PC-9 (cell line): Measurements from ENCODE around the gene RHD. TPM values are rescaled to one million over a fixed set of nuclear protein-coding genes. Genes with fewer than 3 reads are reported as not detected.

Source experiments
- BruUV-seq: library from RNA; stranded (reverse); fragments of 400-500 nt; replicated peaks from 2 replicates; lab custom pipeline; 2021; lab: Mats Ljungman, UMichigan
- CTCF ChIA-PET: fragments of 300-600 bp; sonication (Branson Sonifier 250); formaldehyde crosslinking; loops from one replicate; lab custom pipeline; 2022; ENCODE audit warnings: antibody characterized with exemption; lab: Charles Lee
- POLR2A ChIA-PET: fragments of 300-600 bp; sonication (Branson Sonifier 250); formaldehyde crosslinking; loops from one replicate; lab custom pipeline; 2022; ENCODE audit warnings: antibody characterized with exemption; ENCODE audit not compliant: unreplicated experiment; lab: Charles Lee
- DNase-seq, 2 experiments: peaks; one replicate each; pipeline versions ENCODE4 v3.0.0 to v3.0.0-alpha.2; 2015 to 2022; ENCODE audit warnings: mixed read lengths in 1 of 2
- H2AFZ ChIP-seq: fragments of 200-600 bp; sonication (generic); 2 replicates; pipeline ENCODE4 v1.8.1; 2017; ENCODE audit warnings: antibody characterized with exemption
- H3F3A ChIP-seq: fragments of 200-600 bp; sonication (generic); 2 replicates; pipeline ENCODE4 v1.8.1; 2017; ENCODE audit warnings: antibody characterized with exemption, mild to moderate bottlenecking, low read depth; ENCODE audit not compliant: insufficient read depth
- H3K27ac ChIP-seq: fragments of 200-600 bp; sonication (generic); 2 replicates; pipeline ENCODE4 v1.6.1; 2016; ENCODE audit warnings: mixed run types
- H3K27me3 ChIP-seq: fragments of 200-600 bp; sonication (generic); 2 replicates; pipeline ENCODE4 v1.6.1; 2016; ENCODE audit warnings: low read depth, mixed run types; ENCODE audit not compliant: insufficient read depth
- H3K36me3 ChIP-seq: fragments of 200-600 bp; sonication (generic); 2 replicates; pipeline ENCODE4 v1.6.1; 2016; ENCODE audit warnings: low read depth, mixed run types
- H3K4me1 ChIP-seq: fragments of 200-600 bp; sonication (generic); replicated peaks from 2 replicates; pipeline ENCODE4 v1.6.1; 2016; ENCODE audit warnings: mixed run types; ENCODE audit not compliant: insufficient read depth
- H3K4me2 ChIP-seq: fragments of 200-600 bp; sonication (generic); 2 replicates; pipeline ENCODE4 v1.6.1; 2017; ENCODE audit warnings: mixed run types
- H3K4me3 ChIP-seq: fragments of 200-600 bp; sonication (generic); 2 replicates; pipeline ENCODE4 v1.6.1; 2016; ENCODE audit warnings: mixed run types
- H3K79me2 ChIP-seq: fragments of 200-600 bp; sonication (generic); 2 replicates; pipeline ENCODE4 v1.6.1; 2017; ENCODE audit warnings: low read depth, mixed run types
- H3K9me2 ChIP-seq: fragments of 200-600 bp; sonication (generic); 2 replicates; pipeline ENCODE4 v1.8.1; 2017; ENCODE audit warnings: mild to moderate bottlenecking; ENCODE audit not compliant: insufficient read depth
- H3K9me3 ChIP-seq: fragments of 200-600 bp; sonication (generic); 2 replicates; pipeline ENCODE4 v1.8.1; 2016; ENCODE audit warnings: low read depth; ENCODE audit not compliant: insufficient read depth
- H4K20me1 ChIP-seq: fragments of 200-600 bp; sonication (generic); 2 replicates; pipeline ENCODE4 v1.8.1; 2017; ENCODE audit not compliant: insufficient read depth
- EZH2 ChIP-seq: fragments of 200-600 bp; sonication (generic); IDR thresholded peaks from 2 replicates; pipeline ENCODE4 v1.8.0; 2017; ENCODE audit warnings: antibody characterized with exemption, low read depth
- intact Hi-C: fragments of 100-400 bp; cut with micrococcal nuclease; formaldehyde crosslinking; loops from one replicate; pipeline ENCODE4 v1.10.0; 2022; ENCODE audit not compliant: unreplicated experiment
- total RNA-seq: library from RNA; stranded (reverse); gene quantifications from 2 replicates; pipeline ENCODE4 v1.2.3, GENCODE V29; 2021
- TF ChIP-seq, protein P1 (sequence below): fragments of 200-600 bp; sonication (generic); conservative IDR thresholded peaks from 2 replicates; pipeline ENCODE4 v1.6.1; 2017; ENCODE audit warnings: mixed run types, antibody characterized with exemption, mild to moderate bottlenecking, moderate library complexity

Gene RHD
- total RNA-seq, 1 experiment from 2014 or later = not detected

DNA sequence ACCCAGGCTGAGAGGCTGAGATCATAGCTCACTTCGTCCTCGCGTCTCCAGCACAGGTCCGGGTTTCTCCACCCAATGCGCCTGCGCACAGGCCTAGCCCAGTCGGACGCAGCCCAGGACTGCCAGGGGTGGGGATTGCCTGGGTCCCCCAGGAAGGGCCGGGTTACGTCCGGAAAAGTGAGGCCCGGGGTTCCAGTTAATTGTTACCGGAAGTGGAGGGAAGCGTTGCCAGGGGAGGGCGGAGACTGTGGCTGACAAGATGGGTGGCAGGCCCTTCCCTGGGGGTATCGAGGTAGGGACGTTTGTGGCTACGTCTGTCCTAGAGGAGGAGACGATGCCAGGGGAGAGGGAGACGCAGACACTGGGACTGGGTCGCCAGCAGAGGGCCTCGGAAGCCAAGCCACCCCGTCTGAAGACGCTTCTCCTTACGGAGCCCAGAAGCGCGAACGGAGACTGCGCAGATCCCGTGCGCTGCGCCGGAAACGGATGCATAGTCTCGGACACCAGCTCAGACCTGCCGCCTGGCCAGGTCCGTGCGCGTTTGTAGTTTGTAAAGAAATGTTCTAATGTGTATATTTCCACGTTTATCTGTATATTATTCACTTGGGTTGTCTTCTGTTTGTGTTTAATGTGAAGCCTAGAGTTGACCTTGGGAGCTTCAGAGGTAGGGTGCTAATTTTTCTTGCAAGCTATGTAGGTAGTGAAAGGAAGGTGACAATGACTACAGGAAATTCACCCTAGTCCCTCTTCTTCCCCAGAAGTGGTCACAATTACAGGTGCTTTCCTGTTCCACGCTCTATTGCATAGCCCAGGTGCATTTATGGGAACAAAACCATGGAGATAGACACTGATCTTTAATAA, 32.4 kb upstream of the RHD start:
- Histone ChIP-seq H3K27me3 (no peaks in the 10 kb centered on the region), H3K4me1 (peaks cover 16% of the 10 kb centered on the region), H3K36me3 (peaks cover 19% of the 10 kb centered on the region), H3K4me3 (peak overlapping the region; percentile 85), H3K27ac (peak overlapping the region; percentile 74), H4K20me1 (peaks cover 10% of the 10 kb centered on the region), H3K79me2 (peaks cover 10% of the 10 kb centered on the region), H3F3A (peaks cover 40% of the 10 kb centered on the region), H3K9me2 (no peaks in the 10 kb centered on the region), H3K9me3 (no peaks in the 10 kb centered on the region), H3K4me2 (peak overlapping the region; percentile 92), H2AFZ (peak overlapping the region; percentile 86)
- DNase-seq = peak; percentile 77 to 95
- BruUV-seq = no TSS peak
- intact Hi-C loops = loop anchor here (10.0 kb wide), 1 partner anchor 575 kb away; the partner anchor contains the start of gene MTFR1L
- TF ChIP-seq, protein P1, sequence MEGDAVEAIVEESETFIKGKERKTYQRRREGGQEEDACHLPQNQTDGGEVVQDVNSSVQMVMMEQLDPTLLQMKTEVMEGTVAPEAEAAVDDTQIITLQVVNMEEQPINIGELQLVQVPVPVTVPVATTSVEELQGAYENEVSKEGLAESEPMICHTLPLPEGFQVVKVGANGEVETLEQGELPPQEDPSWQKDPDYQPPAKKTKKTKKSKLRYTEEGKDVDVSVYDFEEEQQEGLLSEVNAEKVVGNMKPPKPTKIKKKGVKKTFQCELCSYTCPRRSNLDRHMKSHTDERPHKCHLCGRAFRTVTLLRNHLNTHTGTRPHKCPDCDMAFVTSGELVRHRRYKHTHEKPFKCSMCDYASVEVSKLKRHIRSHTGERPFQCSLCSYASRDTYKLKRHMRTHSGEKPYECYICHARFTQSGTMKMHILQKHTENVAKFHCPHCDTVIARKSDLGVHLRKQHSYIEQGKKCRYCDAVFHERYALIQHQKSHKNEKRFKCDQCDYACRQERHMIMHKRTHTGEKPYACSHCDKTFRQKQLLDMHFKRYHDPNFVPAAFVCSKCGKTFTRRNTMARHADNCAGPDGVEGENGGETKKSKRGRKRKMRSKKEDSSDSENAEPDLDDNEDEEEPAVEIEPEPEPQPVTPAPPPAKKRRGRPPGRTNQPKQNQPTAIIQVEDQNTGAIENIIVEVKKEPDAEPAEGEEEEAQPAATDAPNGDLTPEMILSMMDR = peak; percentile 58
- no peak for TF ChIP-seq EZH2
- CTCF ChIA-PET = interaction anchor here (0.6 to 1.3 kb wide), 4 partner anchors 35 to 1910 kb away, joined by 3 read pairs; no protein-coding TSS in a partner anchor
- POLR2A ChIA-PET = interaction anchor here (0.6 to 0.9 kb wide), 6 partner anchors 14 to 841 kb away, joined by 3 to 8 read pairs (median 4); no protein-coding TSS in a partner anchor

DNA sequence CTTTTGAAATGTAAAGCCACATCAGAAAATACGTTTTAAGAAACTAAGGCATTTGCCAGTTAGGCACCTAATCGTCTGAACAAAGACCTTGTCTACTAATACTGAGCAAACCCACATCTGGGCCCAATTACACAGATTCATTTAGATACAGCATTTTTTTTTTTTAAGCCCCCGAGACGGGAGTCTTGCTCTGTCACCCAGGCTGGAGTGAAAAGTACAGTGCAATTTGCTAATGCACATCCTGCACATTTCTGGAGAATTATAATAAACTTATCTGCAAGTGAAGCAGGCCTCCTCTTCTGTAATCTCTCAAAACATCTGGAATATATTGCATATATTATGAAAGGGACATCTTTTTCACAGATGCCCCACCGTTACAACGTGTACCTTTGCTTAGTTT, 28.4 kb upstream of the RHD start:
- no peak for DNase-seq

DNA sequence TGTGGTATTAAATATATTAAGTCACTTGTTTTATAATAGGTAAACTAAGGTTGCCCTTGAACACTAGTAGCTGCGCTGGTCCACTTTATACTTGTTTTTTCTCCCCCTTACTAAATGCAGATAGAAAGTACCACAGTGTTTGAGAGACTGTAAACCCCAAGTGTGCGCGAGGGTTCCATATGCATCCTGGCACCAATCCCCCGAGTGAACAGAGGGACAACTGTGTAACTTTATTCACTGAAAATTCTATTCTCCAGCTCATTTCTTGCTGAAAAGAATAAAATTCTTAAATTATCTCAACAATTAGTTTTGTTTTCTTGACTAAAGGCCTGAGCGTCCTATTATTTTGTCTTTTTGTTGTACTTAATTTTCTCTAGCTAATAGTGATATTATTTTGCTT, 26.9 kb upstream of the RHD start:
- H3K79me2 ChIP-seq = peaks cover 30% of the 10 kb centered on the region
- no peak for TF ChIP-seq EZH2
- TF ChIP-seq, protein P1 = no peak
- H3F3A ChIP-seq = peaks cover 26% of the 10 kb centered on the region
- H2AFZ ChIP-seq = no peak overlapping the region
- H3K4me1 ChIP-seq = peaks cover 18% of the 10 kb centered on the region
- no peak overlapping the region for H3K27ac ChIP-seq
- peaks cover 28% of the 10 kb centered on the region for H4K20me1 ChIP-seq
- BruUV-seq = no TSS peak
- peak overlapping the region; percentile 89 for H3K4me2 ChIP-seq
- ChIA-PET CTCF (no interaction called here), POLR2A (no interaction called here)
- intact Hi-C loops = loop anchor here (5.0 to 10.0 kb wide), 2 partner anchors 107 to 569 kb away; partner anchors contain the start of gene MTFR1L
- no peaks in the 10 kb centered on the region for H3K9me3 ChIP-seq
- no peak for DNase-seq
- H3K9me2 ChIP-seq = no peaks in the 10 kb centered on the region
- peak overlapping the region; percentile 73 for H3K4me3 ChIP-seq
- no peaks in the 10 kb centered on the region for H3K27me3 ChIP-seq
- H3K36me3 ChIP-seq = peaks cover 28% of the 10 kb centered on the region

More for the DNA sequence above, 28.4 kb upstream of the RHD start:
- intact Hi-C loops = loop anchor here (10.0 kb wide), 1 partner anchor 571 kb away; the partner anchor contains the start of gene MTFR1L
- peaks cover 30% of the 10 kb centered on the region for H3K79me2 ChIP-seq
- CTCF ChIA-PET = no interaction called here
- POLR2A ChIA-PET = no interaction called here
- peaks cover 36% of the 10 kb centered on the region for H3F3A ChIP-seq
- no peak overlapping the region for H3K4me3 ChIP-seq
- peaks cover 24% of the 10 kb centered on the region for H3K4me1 ChIP-seq
- H3K36me3 ChIP-seq = peaks cover 28% of the 10 kb centered on the region
- H3K27ac ChIP-seq = no peak overlapping the region
- H2AFZ ChIP-seq = no peak overlapping the region
- BruUV-seq = no TSS peak
- TF ChIP-seq, protein P1 = no peak
- no peak for TF ChIP-seq EZH2
- H3K9me2 ChIP-seq = no peaks in the 10 kb centered on the region
- H4K20me1 ChIP-seq = peaks cover 28% of the 10 kb centered on the region
- H3K9me3 ChIP-seq = no peaks in the 10 kb centered on the region
- H3K27me3 ChIP-seq = no peaks in the 10 kb centered on the region
- no peak overlapping the region for H3K4me2 ChIP-seq
